Measurements from ENCODE around the gene SLC35E4. TPM values are rescaled to one million over a fixed set of nuclear protein-coding genes. Genes with fewer than 3 reads are reported as not detected.

The SLC35E4 gene
- total and polyA plus RNA-seq, 11 donors, result 2.4 to 9.8 (median 4.0) TPM

- WGBS, 4 donors, result 97 to 99% (median 98%) methylated on average over 9 to 13 of the region's 13 CpGs
- intact Hi-C loops (cut with DNase I), result no loop called here
Observed at GRCh38 chr22:30664798-30665197, 29.2 kb downstream of the SLC35E4 start.

GRCh38 chr22:30665266-30665665 is 29.7 kb downstream of the SLC35E4 start:
- no peak for DNase-seq
- H3K9me3 ChIP-seq, result no peaks in the 10 kb centered on the region
- no peak for ATAC-seq
- peaks cover 0 to 30% (median 15%) of the 10 kb centered on the region in 9 donors for H3K36me3 ChIP-seq
- 85 to 97% (median 91%) methylated on average over 2 of the region's 2 CpGs for WGBS, 4 donors
- H3K27me3 ChIP-seq, result no peaks in the 10 kb centered on the region
- TF ChIP-seq POLR2A (IDR thresholded peaks at IDR 0.05) (no peak), CTCF (IDR thresholded peaks at IDR 0.05) (no peak)
- intact Hi-C loops (cut with DNase I), result no loop called here
- peaks cover 0 to 19% (median 11%) of the 10 kb centered on the region in 12 donors for H3K4me1 ChIP-seq
- H3K4me3 ChIP-seq, result no peak overlapping the region
- no peak overlapping the region for H3K27ac ChIP-seq

More at GRCh38 chr22:30664798-30665197, 29.2 kb downstream of the SLC35E4 start:
- DNase-seq (no peak), ATAC-seq (no peak)
- no peak for TF ChIP-seq POLR2A (IDR thresholded peaks at IDR 0.05)
- TF ChIP-seq CTCF (IDR thresholded peaks at IDR 0.05), result no peak
- no peak overlapping the region for H3K4me3 ChIP-seq
- H3K4me1 ChIP-seq, result peaks cover 0 to 19% (median 11%) of the 10 kb centered on the region in 12 donors
- no peaks in the 10 kb centered on the region for H3K27me3 ChIP-seq
- H3K9me3 ChIP-seq, result no peaks in the 10 kb centered on the region
- H3K27ac ChIP-seq, result no peak overlapping the region
- H3K36me3 ChIP-seq, result peaks cover 0 to 35% (median 15%) of the 10 kb centered on the region in 9 donors

- H3K4me3 ChIP-seq, result no peak overlapping the region
- TF ChIP-seq POLR2A (IDR thresholded peaks at IDR 0.05) (no peak), CTCF (IDR thresholded peaks at IDR 0.05) (no peak)
- H3K9me3 ChIP-seq, result no peaks in the 10 kb centered on the region
- DNase-seq (no peak), ATAC-seq (no peak)
- peaks cover 0 to 27% (median 15%) of the 10 kb centered on the region in 9 donors for H3K36me3 ChIP-seq
- H3K4me1 ChIP-seq, result peaks cover 0 to 19% (median 11%) of the 10 kb centered on the region in 12 donors
- no peak overlapping the region for H3K27ac ChIP-seq
- 93 to 98% (median 95%) methylated on average over 4 of the region's 4 CpGs for WGBS, 4 donors
- no peaks in the 10 kb centered on the region for H3K27me3 ChIP-seq
- intact Hi-C loops (cut with DNase I), result loop anchor here in 3 of 10 donors (2.0 kb wide), 1 partner anchor 31 kb away; the partner anchor contains the start of gene SLC35E4 (in 3 of the 3)
Observed at GRCh38 chr22:30665786-30666185, 30.2 kb downstream of the SLC35E4 start.

GRCh38 chr22:30667107-30667493 is 31.5 kb downstream of the SLC35E4 start:
- H3K9me3 ChIP-seq, result no peaks in the 10 kb centered on the region
- TF ChIP-seq POLR2A (IDR thresholded peaks at IDR 0.05) (no peak), CTCF (IDR thresholded peaks at IDR 0.05) (no peak)
- 2 to 3% (median 2%) methylated on average over 15 to 18 of the region's 18 CpGs for WGBS, 4 donors
- H3K4me3 ChIP-seq, result peak overlapping the region; percentile 48 to 87 (median 76)
- peaks cover 0 to 19% (median 11%) of the 10 kb centered on the region in 12 donors for H3K4me1 ChIP-seq
- no peaks in the 10 kb centered on the region for H3K27me3 ChIP-seq
- intact Hi-C loops (cut with DNase I), result loop anchor here in 3 of 10 donors (2.0 kb wide), 1 partner anchor 32 kb away; the partner anchor contains the start of gene SLC35E4 (in 3 of the 3)
- peak in 2 of 4 donors; percentile 2 to 12 for ATAC-seq
- peaks cover 0 to 24% (median 13%) of the 10 kb centered on the region in 9 donors for H3K36me3 ChIP-seq
- H3K27ac ChIP-seq, result peak overlapping the region in 9 of 12 donors; percentile 28 to 71 (median 60)
- DNase-seq, result no peak
